HepG2 (cell line): ENCODE results near the gene ADCK2. TPM values are rescaled to one million over a fixed set of nuclear protein-coding genes. Genes with fewer than 3 reads are reported as not detected.

Experiments used
- ATAC-seq: fragments of 200-7000 bp; cut with Tn5 transposase; 3 replicates; pipeline ENCODE4 v1.9.1; 2020; ENCODE audit warnings: mild to moderate bottlenecking, moderate library complexity
- BruUV-seq: library from RNA; stranded (reverse); fragments of 400-500 nt; replicated peaks from 2 replicates; lab custom pipeline; 2021; lab: Mats Ljungman, UMichigan
- CTCF ChIA-PET: fragments of 300-600 bp; formaldehyde crosslinking; extraction: SDS; loops from one replicate; lab custom pipeline; 2021; ENCODE audit warnings: low total read pairs, inconsistent platforms, low intra/inter-chr PET ratio; lab: Yijun Ruan, JAX
- POLR2A ChIA-PET: fragments of 350-600 bp; sonication (Branson Sonifier 250); formaldehyde crosslinking; loops from one replicate; lab custom pipeline; 2020; ENCODE audit warnings: antibody characterized with exemption, inconsistent platforms; lab: Yijun Ruan, JAX
- DNase-seq: peaks from one replicate; pipeline ENCODE4 v3.0.0-alpha.2; 2015; ENCODE audit warnings: low spot score
- FAIRE-seq: peaks from 3 replicates; lab custom pipeline; 2011; peaks lifted over from hg19 to GRCh38; lab: Jason Lieb, UNC
- H2AFZ ChIP-seq: one replicate; pipeline ENCODE4 v1.6.1; 2011; ENCODE audit warnings: low read length, inconsistent platforms
- H3K27ac ChIP-seq: fragments of 300-600 bp; 3 replicates; pipeline ENCODE4 v1.8.0; 2011; ENCODE audit warnings: mixed run types, mild to moderate bottlenecking, mixed read lengths, low read length, inconsistent platforms; ENCODE audit not compliant: insufficient read depth; ENCODE audit errors: extremely low read length
- H3K27me3 ChIP-seq, 2 experiments: fragments of 200-600 bp in 1 of 2; 2 replicates in 1 of 2; 3 replicates in 1 of 2; pipeline versions ENCODE4 v1.6.0 to v1.8.0; 2011; ENCODE audit warnings: low read length in 2 of 2, mild to moderate bottlenecking in 2 of 2, moderate library complexity in 2 of 2, inconsistent platforms in 1 of 2; ENCODE audit not compliant: insufficient read depth in 2 of 2, control insufficient read depth in 1 of 2
- H3K36me3 ChIP-seq, 2 experiments: fragments of 200-600 bp in 1 of 2; replicated peaks in 1 of 2; 2 replicates in 1 of 2; 3 replicates in 1 of 2; pipeline versions ENCODE4 v1.5.1 to v1.8.0; 2011; ENCODE audit warnings: low read length in 2 of 2, inconsistent platforms in 1 of 2; ENCODE audit not compliant: insufficient read depth in 2 of 2, control insufficient read depth in 1 of 2
- H3K4me1 ChIP-seq: 2 replicates; pipeline ENCODE4 v1.5.1; 2012; ENCODE audit warnings: low read length, inconsistent platforms; ENCODE audit not compliant: insufficient read depth
- H3K4me2 ChIP-seq: 2 replicates; pipeline ENCODE4 v1.6.0; 2011; ENCODE audit warnings: low read depth, low read length, inconsistent platforms
- H3K4me3 ChIP-seq, 3 experiments: fragments of 200-600 bp in 1 of 3; sonication (generic), shearing (Covaris generic) in 1 of 3; replicated peaks in 1 of 3; 2 replicates each; pipeline ENCODE4 v1.5.1; 2011 to 2016; ENCODE audit warnings: low read length in 3 of 3, inconsistent platforms in 2 of 3, low read depth in 2 of 3, mild to moderate bottlenecking in 2 of 3, control low read depth in 1 of 3, mixed read lengths in 1 of 3; ENCODE audit not compliant: insufficient read depth in 1 of 3
- H3K79me2 ChIP-seq: one replicate; pipeline ENCODE4 v1.6.1; 2011; ENCODE audit warnings: low read length, inconsistent platforms; ENCODE audit not compliant: insufficient read depth
- H3K9ac ChIP-seq: 2 replicates; pipeline ENCODE4 v1.6.0; 2011; ENCODE audit warnings: mild to moderate bottlenecking, low read depth, low read length, inconsistent platforms; ENCODE audit not compliant: insufficient read depth
- H3K9me3 ChIP-seq: 2 replicates; pipeline ENCODE4 v1.5.1; 2012; ENCODE audit warnings: mild to moderate bottlenecking, low read length
- H4K20me1 ChIP-seq: 2 replicates; pipeline ENCODE4 v1.6.0; 2011; ENCODE audit warnings: inconsistent platforms, mild to moderate bottlenecking, low read length, moderate library complexity; ENCODE audit not compliant: insufficient read depth
- KIAA2018 ChIP-seq: sonication (generic); formaldehyde crosslinking; IDR thresholded peaks from 2 replicates; pipeline ENCODE4 v1.5.0; 2020; ENCODE audit warnings: mild to moderate bottlenecking, missing genetic modification reagents, borderline replicate concordance
- MAF1 ChIP-seq: sonication (generic); formaldehyde crosslinking; IDR thresholded peaks from 2 replicates; pipeline ENCODE4 v1.5.0; 2020; ENCODE audit warnings: missing genetic modification reagents, borderline replicate concordance
- PBX3 ChIP-seq: sonication (generic); formaldehyde crosslinking; IDR thresholded peaks from 2 replicates; pipeline ENCODE4 v1.8.1; 2023; ENCODE audit warnings: missing genetic modification reagents, inconsistent platforms, borderline replicate concordance
- REL ChIP-seq: sonication (generic); formaldehyde crosslinking; conservative IDR thresholded peaks from 2 replicates; pipeline ENCODE4 v1.8.0; 2022; ENCODE audit warnings: mild to moderate bottlenecking, missing genetic modification reagents, moderate library complexity
- TEAD3 ChIP-seq: optimal IDR thresholded peaks from 2 replicates; pipeline ENCODE3; 2016; ENCODE audit warnings: borderline replicate concordance
- YEATS2 ChIP-seq: sonication (generic); formaldehyde crosslinking; IDR thresholded peaks from 2 replicates; pipeline ENCODE4 v1.4.0; 2020; ENCODE audit warnings: missing genetic modification reagents, borderline replicate concordance
- ZNF597 ChIP-seq: sonication (generic); formaldehyde crosslinking; IDR thresholded peaks from 2 replicates; pipeline ENCODE4 v1.5.0; 2020; ENCODE audit warnings: missing genetic modification reagents
- ZNF607 ChIP-seq: sonication (generic); formaldehyde crosslinking; IDR thresholded peaks from 2 replicates; pipeline ENCODE4 v1.5.1; 2020; ENCODE audit warnings: missing genetic modification reagents, mild to moderate bottlenecking, borderline replicate concordance
- ZNF75D ChIP-seq: sonication (generic); formaldehyde crosslinking; IDR thresholded peaks from 2 replicates; pipeline ENCODE4 v1.8.1; 2023; ENCODE audit warnings: missing genetic modification reagents, mild to moderate bottlenecking, borderline replicate concordance
- ZNF780A ChIP-seq: sonication (generic); formaldehyde crosslinking; IDR thresholded peaks from 2 replicates; pipeline ENCODE4 v1.8.0; 2022; ENCODE audit warnings: mild to moderate bottlenecking, missing genetic modification reagents, moderate library complexity
- WGBS: methylation state at CpG from one replicate; pipeline ENCODE4 v1.1.6; 2017; ENCODE audit warnings: low lambda C conversion rate; 5-methylcytosine and 5-hydroxymethylcytosine counted together
- in situ Hi-C: cut with HindIII; loops from 2 replicates; pipeline ENCODE4 v1.10.0; 2017; ENCODE audit warnings: low pct_unique_long_range_greater_than_20kb; ENCODE audit not compliant: extremely low pct_ligation_motif_present
- intact Hi-C: fragments of 100-400 bp; cut with micrococcal nuclease; formaldehyde crosslinking; loops from one replicate; pipeline ENCODE4 v1.10.0; 2022; ENCODE audit not compliant: unreplicated experiment
- polyA plus RNA-seq, 8 experiments: library from polyadenylated mRNA; depleted of rRNA in 3 of 8; stranded (reverse) in 7 of 8; unstranded in 1 of 8; fragments of >200 nt; fragmentation: Illumina TruSeq in 4 of 8; extraction: Trizol in 4 of 8; gene quantifications; 2 replicates each; pipeline versions ENCODE4 v1.2.1 to v1.2.3, GENCODE V29; 2011 to 2016; ENCODE audit warnings: low read depth in 4 of 8, missing spikeins in 1 of 8, mixed read lengths in 1 of 8; ENCODE audit not compliant: insufficient read depth in 1 of 8
- total RNA-seq, 5 experiments: library from RNA; depleted of rRNA; stranded (reverse); fragments of >200 nt; fragmentation: Illumina TruSeq; extraction: Trizol; gene quantifications; 2 replicates each; pipeline ENCODE4 v1.2.3, GENCODE V29; 2016; ENCODE audit warnings: low read depth in 1 of 5
- TF ChIP-seq, protein P1 (sequence below): sonication (generic); formaldehyde crosslinking; conservative IDR thresholded peaks from 2 replicates; pipeline ENCODE4 v1.4.0; 2020; ENCODE audit warnings: missing genetic modification reagents

Gene ADCK2
- total and polyA plus RNA-seq, 2 of the 13 experiments (the other 11 are each of a cell fraction or from before 2014, with no cell fraction given), result 8.6 to 18.8 TPM

DNA sequence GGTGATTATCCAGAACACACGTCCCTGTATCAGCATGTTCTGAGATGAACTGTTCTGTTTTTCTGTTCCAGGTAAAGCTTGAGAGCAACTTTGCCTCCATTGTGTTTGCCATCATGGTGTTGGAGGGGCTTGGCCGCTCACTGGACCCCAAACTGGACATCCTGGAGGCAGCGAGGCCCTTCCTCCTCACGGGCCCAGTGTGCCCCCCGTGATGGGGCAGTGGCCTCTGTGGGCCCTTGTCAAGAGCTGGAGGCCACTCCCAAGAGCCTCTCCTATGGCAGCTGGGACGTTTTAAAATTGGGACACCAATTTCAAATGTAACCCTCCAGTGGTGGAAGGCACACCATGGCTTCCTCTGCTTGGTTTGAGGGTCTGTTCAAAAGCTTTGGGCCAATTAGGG lies 21.8 kb downstream of the ADCK2 start:
- ChIA-PET CTCF (no interaction called here), POLR2A (no interaction called here)
- DNase-seq (no peak), ATAC-seq (no peak), FAIRE-seq (no peak)
- H3K27ac ChIP-seq, result no peak overlapping the region
- H3K4me1 ChIP-seq, result peaks cover 26% of the 10 kb centered on the region
- no peak overlapping the region for H3K4me3 ChIP-seq
- H3K27me3 ChIP-seq, result no peaks in the 10 kb centered on the region; a peak in 1 of 5 replicates
- no peaks in the 10 kb centered on the region for H3K9me3 ChIP-seq
- peaks cover 21% of the 10 kb centered on the region for H3K79me2 ChIP-seq
- no peak overlapping the region for H3K4me2 ChIP-seq
- WGBS, result 88% methylated on average over 6 of the region's 6 CpGs
- H4K20me1 ChIP-seq, result 0 out of 2 replicates have a peak, but pooled peaks cover 10% of the 10 kb centered on the region
- no TSS peak for BruUV-seq
- peaks cover 2 to 4% of the 10 kb centered on the region in 2 experiments; a peak in 1 of 5 replicates for H3K36me3 ChIP-seq
- TF ChIP-seq YEATS2 (CRISPR knock-in tag) (no peak), MAF1 (no peak), ZNF75D (CRISPR knock-in tag) (no peak), TEAD3 (CRISPR knock-in tag) (no peak), ZNF780A (CRISPR knock-in tag) (no peak), PBX3 (no peak), KIAA2018 (CRISPR knock-in tag) (no peak), ZNF607 (no peak), REL (CRISPR knock-in tag) (no peak), ZNF597 (CRISPR knock-in tag) (no peak)
- TF ChIP-seq, protein P1, sequence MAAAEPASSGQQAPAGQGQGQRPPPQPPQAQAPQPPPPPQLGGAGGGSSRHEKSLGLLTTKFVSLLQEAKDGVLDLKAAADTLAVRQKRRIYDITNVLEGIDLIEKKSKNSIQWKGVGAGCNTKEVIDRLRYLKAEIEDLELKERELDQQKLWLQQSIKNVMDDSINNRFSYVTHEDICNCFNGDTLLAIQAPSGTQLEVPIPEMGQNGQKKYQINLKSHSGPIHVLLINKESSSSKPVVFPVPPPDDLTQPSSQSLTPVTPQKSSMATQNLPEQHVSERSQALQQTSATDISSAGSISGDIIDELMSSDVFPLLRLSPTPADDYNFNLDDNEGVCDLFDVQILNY, result no peak
- H3K9ac ChIP-seq, result no peak overlapping the region
- H2AFZ ChIP-seq, result no peak overlapping the region
- intact Hi-C loops (no loop called here), in situ Hi-C loops (loop anchor here (25.0 kb wide), 1 partner anchor 318 kb away; the partner anchor contains the start of gene MRPS33)
